GM12874 (cell line): ENCODE results near the gene ADORA1.

Source experiments
- CTCF ChIP-seq: IDR thresholded peaks from 2 replicates; pipeline ENCODE4 v1.5.1; 2011; ENCODE audit warnings: low read depth, mild to moderate bottlenecking, control low read depth, low read length, moderate library complexity; ENCODE audit not compliant: insufficient read depth

The ADORA1 gene

GRCh38 chr1:203152158-203153034 is 24.9 kb downstream of the ADORA1 start:
- TF ChIP-seq CTCF: no peak

- no peak for TF ChIP-seq CTCF
These were observed 25.8 kb downstream of the ADORA1 start for GRCh38 chr1:203153051-203153988.

- no peak for TF ChIP-seq CTCF
These were observed 26.7 kb downstream of the ADORA1 start for GRCh38 chr1:203153989-203154821.

GRCh38 chr1:203156280-203156679 is 28.8 kb downstream of the ADORA1 start:
- TF ChIP-seq CTCF: no peak

- no peak for TF ChIP-seq CTCF
These were observed 30.9 kb downstream of the ADORA1 start for GRCh38 chr1:203158423-203158822.

GRCh38 chr1:203158960-203159665 is 31.6 kb downstream of the ADORA1 start:
- no peak for TF ChIP-seq CTCF
